B cell (primary cell): ENCODE results near the gene CMIP. TPM values are rescaled to one million over a fixed set of nuclear protein-coding genes. Genes with fewer than 3 reads are reported as not detected.
A peak's percentile ranks its signal among the peaks of the same experiment; 100 is the strongest.

Experiments used
- ATAC-seq: fragments of 200-7000 bp; cut with Tn5 transposase; one replicate; pipeline ENCODE4 v1.10.0; 2021; ENCODE audit warnings: low read depth, mild to moderate bottlenecking, moderate number of reproducible peaks, moderate library complexity
- CTCF ChIA-PET: fragments of 350-600 bp; sonication (Branson Sonifier 250); formaldehyde crosslinking; loops from one replicate; lab custom pipeline; 2021; ENCODE audit warnings: antibody characterized with exemption, inconsistent platforms; lab: Charles Lee
- POLR2A ChIA-PET: fragments of 350-600 bp; sonication (Branson Sonifier 250); formaldehyde crosslinking; loops from one replicate; lab custom pipeline; 2021; ENCODE audit warnings: antibody characterized with exemption; lab: Charles Lee
- DNase-seq: peaks from one replicate; pipeline ENCODE4 v3.0.0; 2013
- H2AFZ ChIP-seq: 2 replicates; pipeline ENCODE4 v1.6.1; 2012; ENCODE audit warnings: mild to moderate bottlenecking, low read depth, low read length; ENCODE audit not compliant: insufficient read depth, poor library complexity, severe bottlenecking
- H3K27ac ChIP-seq, 2 donors: 1 replicate in 1 of 2; 2 replicates in 1 of 2; pipeline ENCODE4 v1.5.1; 2012 to 2013; ENCODE audit warnings: low read length in 2 of 2, mild to moderate bottlenecking in 2 of 2, moderate library complexity in 1 of 2
- H3K27me3 ChIP-seq, 4 experiments: fragments of 200-600 bp in 1 of 4; sonication (generic) in 1 of 4; replicated peaks in 1 of 4; 1 replicate in 2 of 4; 2 replicates in 2 of 4; pipeline versions ENCODE4 v1.6.1 to v1.7.0; 2013 to 2016; ENCODE audit warnings: low read length in 3 of 4, mild to moderate bottlenecking in 2 of 4, mixed read lengths in 1 of 4, moderate library complexity in 1 of 4; ENCODE audit not compliant: insufficient read depth in 4 of 4, control insufficient read depth in 3 of 4; ENCODE audit errors: control extremely low read depth in 1 of 4
- H3K36me3 ChIP-seq, 2 experiments: replicated peaks in 1 of 2; 1 replicate in 1 of 2; 2 replicates in 1 of 2; pipeline versions ENCODE4 v1.6.1 to v1.7.1; 2013; ENCODE audit warnings: low read length in 1 of 2; ENCODE audit not compliant: insufficient read depth in 2 of 2, control insufficient read depth in 1 of 2; ENCODE audit errors: control extremely low read depth in 1 of 2, extremely low read depth in 1 of 2
- H3K4me1 ChIP-seq, 2 donors: fragments of 200-600 bp in 1 of 2; sonication (generic) in 1 of 2; 1 replicate in 1 of 2; 2 replicates in 1 of 2; pipeline versions ENCODE4 v1.5.1 to v1.6.1; 2013 to 2017; ENCODE audit warnings: low read length in 2 of 2; ENCODE audit not compliant: control insufficient read depth in 2 of 2, insufficient read depth in 2 of 2
- H3K4me2 ChIP-seq: replicated peaks from 2 replicates; pipeline ENCODE3; 2012; ENCODE audit warnings: mild to moderate bottlenecking, low read depth, low read length; ENCODE audit not compliant: poor library complexity, severe bottlenecking
- H3K4me3 ChIP-seq, 5 experiments: fragments of 200-600 bp in 1 of 5; sonication (generic) in 1 of 5; 1 replicate in 3 of 5; 2 replicates in 2 of 5; pipeline versions ENCODE4 v1.5.1 to v1.7.0; 2011 to 2016; ENCODE audit warnings: low read length in 4 of 5, mild to moderate bottlenecking in 4 of 5, low read depth in 2 of 5, control low read depth in 1 of 5, moderate library complexity in 1 of 5; ENCODE audit not compliant: insufficient read depth in 1 of 5; ENCODE audit errors: control extremely low read depth in 1 of 5, extremely low read depth in 1 of 5
- H3K79me2 ChIP-seq: fragments of 200-600 bp; sonication (generic); one replicate; pipeline ENCODE4 v1.6.0; 2016; ENCODE audit warnings: low read length; ENCODE audit not compliant: control insufficient read depth, insufficient read depth
- H3K9ac ChIP-seq: fragments of 200-600 bp; sonication (generic); 2 replicates; pipeline ENCODE4 v1.6.1; 2017; ENCODE audit warnings: mild to moderate bottlenecking, low read length, moderate library complexity
- H3K9me3 ChIP-seq, 3 donors: one replicate each; pipeline versions ENCODE4 v1.6.1 to v1.7.1; 2013; ENCODE audit warnings: low read length in 2 of 3; ENCODE audit not compliant: control insufficient read depth in 2 of 3, insufficient read depth in 1 of 3; ENCODE audit errors: control extremely low read depth in 1 of 3
- H4K20me1 ChIP-seq: 2 replicates; pipeline ENCODE4 v1.6.0; 2012; ENCODE audit warnings: mild to moderate bottlenecking, low read length; ENCODE audit not compliant: insufficient read depth, control insufficient read depth, poor library complexity, severe bottlenecking
- H3K27ac Mint-ChIP-seq: one replicate; pipeline ENCODE4 v1.8.0; 2021; ENCODE audit warnings: mixed read lengths
- H3K27me3 Mint-ChIP-seq: one replicate; pipeline ENCODE4 v1.8.0; 2021; ENCODE audit warnings: mixed read lengths
- H3K4me1 Mint-ChIP-seq: one replicate; pipeline ENCODE4 v1.8.0; 2021; ENCODE audit warnings: mixed read lengths
- H3K4me3 Mint-ChIP-seq: one replicate; pipeline ENCODE4 v1.8.0; 2021; ENCODE audit warnings: mixed read lengths
- H3K9me3 Mint-ChIP-seq: one replicate; pipeline ENCODE4 v1.8.0; 2022; ENCODE audit warnings: mixed read lengths; ENCODE audit not compliant: insufficient read depth
- EZH2 ChIP-seq: IDR thresholded peaks from 2 replicates; pipeline ENCODE4 v1.6.1; 2012; ENCODE audit warnings: borderline replicate concordance, low read depth, mild to moderate bottlenecking, moderate library complexity, low read length; ENCODE audit not compliant: insufficient read depth, poor library complexity, severe bottlenecking
- WGBS: methylation state at CpG from one replicate; pipeline ENCODE4 v1.1.5; 2013; ENCODE audit warnings: missing lambda C conversion rate; ENCODE audit not compliant: insufficient coverage; 5-methylcytosine and 5-hydroxymethylcytosine counted together
- intact Hi-C: fragments of 100-400 bp; cut with micrococcal nuclease; formaldehyde crosslinking; loops from one replicate; pipeline ENCODE4 v1.10.0; 2022
- polyA plus RNA-seq: library from polyadenylated mRNA; depleted of rRNA; stranded (reverse); fragments of >200 nt; gene quantifications from 2 replicates; pipeline ENCODE4 v1.2.3, GENCODE V29; 2012
- total RNA-seq, 2 donors: library from RNA; stranded (reverse); fragments of 120-200 nt in 1 of 2; gene quantifications; 1 replicate in 1 of 2; 2 replicates in 1 of 2; pipeline versions ENCODE4 v1.2.3 to v1.2.4, GENCODE V29; 2013 to 2022
- TF ChIP-seq, protein P1 (sequence below): fragments of 200-600 bp; IDR thresholded peaks from one replicate; pipeline ENCODE4 v1.8.0; 2022; ENCODE audit warnings: antibody characterized with exemption, mild to moderate bottlenecking

CMIP gene
- total and polyA plus RNA-seq, 2 donors (not counting 1 experiment from before 2014, with no cell fraction given): 27.1 to 155 TPM

DNA sequence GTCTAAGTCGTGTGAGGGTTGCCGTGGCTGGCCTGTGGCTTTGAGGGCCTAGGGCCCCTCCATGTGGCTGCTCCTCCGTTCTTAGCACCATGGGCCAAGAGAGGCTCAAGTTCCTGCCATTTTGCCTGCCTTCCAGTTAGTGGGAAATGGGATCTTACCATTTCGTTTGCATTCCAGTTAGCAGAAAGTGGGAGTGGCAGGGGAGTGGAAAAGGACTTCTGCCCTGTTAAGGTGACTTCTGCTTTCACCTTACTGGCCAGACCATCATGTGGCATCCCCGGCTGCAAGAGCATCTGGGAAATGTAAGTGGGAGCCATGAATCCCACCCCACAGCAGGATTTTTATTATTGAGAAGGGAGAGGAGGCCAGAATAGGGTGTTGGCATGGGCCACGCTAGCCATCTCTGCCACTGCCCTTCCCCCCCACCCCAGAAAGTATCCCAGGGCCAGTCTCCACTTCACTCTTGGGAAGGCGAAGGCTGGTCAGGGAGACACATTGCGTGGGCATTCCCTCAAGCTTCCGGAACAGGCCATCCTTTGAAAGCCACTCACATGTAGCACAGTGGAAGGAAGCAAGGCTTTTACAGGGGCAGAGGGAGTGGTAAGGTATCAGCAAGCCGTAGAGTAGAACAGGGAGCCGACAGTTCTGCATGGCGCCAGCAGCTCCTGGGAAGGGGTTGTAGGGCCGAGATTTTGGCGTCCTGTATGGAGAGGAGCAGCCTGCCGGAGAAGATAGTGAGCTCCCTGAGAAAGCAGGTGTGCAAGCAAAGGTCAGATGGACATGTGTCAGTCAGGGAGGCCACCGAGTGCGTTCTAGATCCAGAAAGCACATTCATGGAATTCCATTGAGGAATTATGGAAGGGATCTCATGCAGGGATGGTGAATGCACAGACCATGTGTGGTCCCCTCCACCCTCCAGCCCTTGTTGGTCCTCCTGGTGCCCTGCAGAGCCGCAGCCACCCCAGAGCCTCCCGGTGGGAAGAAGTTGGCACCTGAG lies 33.4 kb downstream of the CMIP start:
- Histone ChIP-seq H3K9me3 (peaks cover 0 to 7% (median 0%) of the 10 kb centered on the region in 3 donors), H3K4me3 (peak overlapping the region; percentile 3 to 52 (median 45)), H3K36me3 (peaks cover 0 to 4% of the 10 kb centered on the region in 2 experiments), H3K27me3 (no peaks in the 10 kb centered on the region), H3K4me1 (peaks cover 78 to 85% of the 10 kb centered on the region in 2 donors), H4K20me1 (no peaks in the 10 kb centered on the region), H2AFZ (no peak overlapping the region), H3K27ac (peak overlapping the region; percentile 92 to 95), H3K79me2 (peaks cover 100% of the 10 kb centered on the region), H3K4me2 (peak overlapping the region; percentile 78), H3K9ac (peak overlapping the region; percentile 55)
- H3K27ac Mint-ChIP-seq: peak overlapping the region; percentile 97
- no peaks in the 10 kb centered on the region for H3K9me3 Mint-ChIP-seq
- intact Hi-C loops: no loop called here
- peak overlapping the region; percentile 79 for H3K4me3 Mint-ChIP-seq
- POLR2A ChIA-PET: interaction anchor here (0.7 to 2.1 kb wide), 3 partner anchors 21 to 121 kb away, joined by 5 to 8 read pairs (median 5); no protein-coding TSS in a partner anchor
- DNase-seq (peak; percentile 53), ATAC-seq (no peak)
- CTCF ChIA-PET: interaction anchor here (0.9 to 6.5 kb wide), 7 partner anchors 8 to 74 kb away, joined by 3 to 49 read pairs (median 5); no protein-coding TSS in a partner anchor
- no peaks in the 10 kb centered on the region for H3K27me3 Mint-ChIP-seq
- peaks cover 90% of the 10 kb centered on the region for H3K4me1 Mint-ChIP-seq
- TF ChIP-seq, protein P1, sequence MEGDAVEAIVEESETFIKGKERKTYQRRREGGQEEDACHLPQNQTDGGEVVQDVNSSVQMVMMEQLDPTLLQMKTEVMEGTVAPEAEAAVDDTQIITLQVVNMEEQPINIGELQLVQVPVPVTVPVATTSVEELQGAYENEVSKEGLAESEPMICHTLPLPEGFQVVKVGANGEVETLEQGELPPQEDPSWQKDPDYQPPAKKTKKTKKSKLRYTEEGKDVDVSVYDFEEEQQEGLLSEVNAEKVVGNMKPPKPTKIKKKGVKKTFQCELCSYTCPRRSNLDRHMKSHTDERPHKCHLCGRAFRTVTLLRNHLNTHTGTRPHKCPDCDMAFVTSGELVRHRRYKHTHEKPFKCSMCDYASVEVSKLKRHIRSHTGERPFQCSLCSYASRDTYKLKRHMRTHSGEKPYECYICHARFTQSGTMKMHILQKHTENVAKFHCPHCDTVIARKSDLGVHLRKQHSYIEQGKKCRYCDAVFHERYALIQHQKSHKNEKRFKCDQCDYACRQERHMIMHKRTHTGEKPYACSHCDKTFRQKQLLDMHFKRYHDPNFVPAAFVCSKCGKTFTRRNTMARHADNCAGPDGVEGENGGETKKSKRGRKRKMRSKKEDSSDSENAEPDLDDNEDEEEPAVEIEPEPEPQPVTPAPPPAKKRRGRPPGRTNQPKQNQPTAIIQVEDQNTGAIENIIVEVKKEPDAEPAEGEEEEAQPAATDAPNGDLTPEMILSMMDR: no peak
- TF ChIP-seq EZH2: no peak
- 68% methylated on average over 13 of the region's 19 CpGs for WGBS
